Heart left ventricle (tissue), 13 donors: ENCODE data around the gene SLC9A8.

Experiments
- POLR2A ChIP-seq, 2 donors: fragments of 450-650 bp; IDR thresholded peaks; one replicate each; pipeline ENCODE4 v1.6.1; 2017; ENCODE audit warnings: antibody characterized with exemption in 2 of 2, mild to moderate bottlenecking in 2 of 2, moderate library complexity in 2 of 2
- TF ChIP-seq, protein P1 (sequence below), 12 donors: fragments of 200-600 bp; sonication (generic) in 4 of 12; IDR thresholded peaks; one replicate each; pipeline versions ENCODE4 v1.5.0 to v1.8.0; 2018 to 2022; ENCODE audit warnings: antibody characterized with exemption in 12 of 12, mild to moderate bottlenecking in 5 of 12
- donor health status: ischemic (EF 13 %, LVEDD 7.1; RV severe dilation, severe dysfunction).
- donor health status: DM: no; HTN: yes; CAD: no.
- donor health status: DM: no; HTN: no; CAD: no.
- donor health status: ischemic (EF 25% LVEDD 6.9; RV normal size, moderate dysfunction).
- donor health status: ischemic (EF 25% LVEDD 5.7; RV mildly dilated, moderate dysfunction).
- donor health status: ischemic (EF 35%, LVEDD 5.7; RV mildly dilated, moderate dysfunction).
- donor health status: nonischemic (EF 11% LVEDD 7.7; RV severe dilation, severe dysfunction).
- donor health status: DM: yes; HTN: yes; CAD: no.
- donor health status: PGD.
- donor health status: ischemic (EF 29% LVEDD 5.4; RV normal size, mild dysfunction).
- donor health status: nonischemic (EF 23%, LVEDD 6.1; RV moderate dilation, normal function).

DNA sequence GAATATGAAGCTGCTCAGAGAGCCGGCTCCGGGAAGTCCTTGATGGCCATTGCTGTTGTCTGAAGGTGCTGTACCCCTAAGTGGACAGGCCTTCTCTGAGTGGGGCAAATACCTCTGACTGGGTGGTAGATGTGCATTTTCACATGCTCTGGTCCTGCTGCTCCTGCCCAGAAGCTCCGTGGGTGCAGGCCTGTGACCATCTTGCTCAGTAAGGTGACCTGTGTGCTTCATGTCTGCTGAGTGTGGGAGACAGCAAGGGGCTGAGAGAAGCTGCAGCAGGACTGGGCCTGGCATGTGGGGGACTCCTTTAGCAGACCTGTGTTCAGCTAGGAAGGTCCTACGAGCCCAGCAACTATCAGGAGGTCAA lies 97.7 kb downstream of the SLC9A8 start:
- no peak for TF ChIP-seq POLR2A (IDR thresholded peaks at IDR 0.05)
- TF ChIP-seq, protein P1, sequence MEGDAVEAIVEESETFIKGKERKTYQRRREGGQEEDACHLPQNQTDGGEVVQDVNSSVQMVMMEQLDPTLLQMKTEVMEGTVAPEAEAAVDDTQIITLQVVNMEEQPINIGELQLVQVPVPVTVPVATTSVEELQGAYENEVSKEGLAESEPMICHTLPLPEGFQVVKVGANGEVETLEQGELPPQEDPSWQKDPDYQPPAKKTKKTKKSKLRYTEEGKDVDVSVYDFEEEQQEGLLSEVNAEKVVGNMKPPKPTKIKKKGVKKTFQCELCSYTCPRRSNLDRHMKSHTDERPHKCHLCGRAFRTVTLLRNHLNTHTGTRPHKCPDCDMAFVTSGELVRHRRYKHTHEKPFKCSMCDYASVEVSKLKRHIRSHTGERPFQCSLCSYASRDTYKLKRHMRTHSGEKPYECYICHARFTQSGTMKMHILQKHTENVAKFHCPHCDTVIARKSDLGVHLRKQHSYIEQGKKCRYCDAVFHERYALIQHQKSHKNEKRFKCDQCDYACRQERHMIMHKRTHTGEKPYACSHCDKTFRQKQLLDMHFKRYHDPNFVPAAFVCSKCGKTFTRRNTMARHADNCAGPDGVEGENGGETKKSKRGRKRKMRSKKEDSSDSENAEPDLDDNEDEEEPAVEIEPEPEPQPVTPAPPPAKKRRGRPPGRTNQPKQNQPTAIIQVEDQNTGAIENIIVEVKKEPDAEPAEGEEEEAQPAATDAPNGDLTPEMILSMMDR (IDR thresholded peaks at IDR 0.05) = no peak
